Measurements from ENCODE around the gene BTD.

GRCh38 chr3:15628967-15629366 lies 27.4 kb downstream of the BTD start:
- no peak for TF ChIP-seq CTCF (IDR thresholded peaks at IDR 0.05)
- no peak for TF ChIP-seq POLR2A (IDR thresholded peaks at IDR 0.05)

Measured in adrenal gland (tissue), 5 donors.